VCaP (cell line): ENCODE measurements around the gene RGS11.
A peak's percentile ranks its signal among the peaks of the same experiment; 100 is the strongest.

Experiments
- H3K27ac ChIP-seq: fragments of 450-650 bp; 2 replicates; pipeline ENCODE4 v1.5.1; 2017
- CTCF ChIP-seq: fragments of 450-650 bp; conservative IDR thresholded peaks from 2 replicates; pipeline ENCODE4 v1.5.1; 2017; ENCODE audit warnings: mild to moderate bottlenecking, moderate library complexity

Gene RGS11

DNA sequence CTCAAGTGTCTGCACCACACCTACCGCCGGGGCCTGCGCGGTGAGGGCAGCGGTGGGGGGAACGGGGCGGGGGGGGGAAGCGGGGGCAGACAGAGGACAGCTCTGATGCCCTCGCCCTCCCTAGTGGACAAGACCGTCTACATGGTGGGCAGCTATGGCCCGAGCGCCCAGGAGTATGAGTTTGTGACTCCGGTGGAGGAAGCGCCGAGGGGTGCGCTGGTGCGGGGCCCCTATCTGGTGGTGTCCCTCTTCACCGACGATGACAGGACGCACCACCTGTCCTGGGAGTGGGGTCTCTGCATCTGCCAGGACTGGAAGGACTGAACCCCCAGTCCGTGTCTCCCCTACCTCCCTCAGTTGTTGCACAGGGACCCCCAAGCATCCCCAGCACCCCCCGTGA lies 6.7 kb upstream of the RGS11 start:
- no peak overlapping the region for H3K27ac ChIP-seq
- no peak for TF ChIP-seq CTCF

DNA sequence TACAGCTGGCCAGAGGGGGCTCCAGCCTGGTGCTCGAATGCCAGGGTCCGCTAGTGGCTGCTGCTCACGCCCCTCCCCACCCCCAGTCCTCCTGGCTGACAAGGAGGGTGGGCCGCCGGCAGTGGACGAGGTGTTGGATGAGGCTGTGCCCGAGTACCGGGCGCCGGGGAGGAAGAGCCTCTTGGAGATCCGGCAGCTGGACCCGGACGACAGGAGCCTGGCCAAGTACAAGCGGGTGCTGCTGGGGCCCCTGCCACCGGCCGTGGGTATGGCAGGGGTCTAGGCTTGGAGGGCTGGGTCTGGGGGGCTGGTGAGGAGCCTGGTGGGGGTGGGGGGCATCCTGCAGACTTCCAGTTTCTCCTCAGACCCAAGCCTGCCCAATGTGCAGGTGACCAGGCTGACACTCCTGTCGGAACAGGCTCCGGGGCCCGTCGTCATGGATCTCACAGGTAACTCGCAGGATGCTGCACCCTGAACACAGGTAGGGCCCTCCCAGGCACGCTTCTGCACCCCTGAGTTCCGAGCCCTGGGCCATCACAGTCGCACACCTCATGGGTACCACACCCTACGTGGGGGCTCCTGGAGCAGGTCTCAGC lies 6.0 kb upstream of the RGS11 start:
- TF ChIP-seq CTCF: no peak
- no peak overlapping the region for H3K27ac ChIP-seq

DNA sequence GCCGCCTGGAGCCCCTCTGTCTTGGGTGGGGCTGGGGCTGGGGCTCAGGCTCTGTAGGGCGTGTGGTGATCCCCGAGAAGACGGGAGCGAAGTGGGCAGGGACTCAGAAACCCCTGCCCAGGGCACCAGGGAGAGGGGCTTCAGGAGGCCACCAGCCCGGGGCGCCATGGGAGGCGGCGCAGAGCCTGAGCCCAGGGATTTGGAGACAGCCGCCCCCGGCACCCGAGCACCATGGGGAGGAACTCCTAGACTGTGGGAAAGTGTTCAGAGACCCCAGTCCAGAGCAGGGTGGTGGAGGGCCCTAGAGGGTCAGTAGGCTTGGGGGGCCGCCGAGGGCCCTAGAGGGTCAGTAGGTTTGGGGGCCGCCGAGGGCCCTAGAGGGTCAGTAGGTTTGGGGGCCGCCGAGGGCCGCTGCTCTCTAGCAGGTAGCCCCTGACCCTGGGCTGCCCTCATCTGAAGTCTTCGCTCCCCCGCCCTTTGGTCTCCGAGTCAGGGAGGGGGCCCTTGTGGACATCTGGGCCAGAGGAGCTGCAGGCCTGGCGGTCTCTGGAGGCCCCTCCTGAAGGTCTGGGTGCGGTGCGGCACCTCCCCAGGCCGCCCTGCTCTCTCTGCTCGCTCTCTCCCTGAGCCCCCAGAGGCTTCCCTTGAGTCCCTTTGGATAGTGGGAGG lies 5.4 kb upstream of the RGS11 start:
- peak overlapping the region; percentile 69; the same call in 1 of the 2 replicates for H3K27ac ChIP-seq
- TF ChIP-seq CTCF: no peak

- TF ChIP-seq CTCF: no peak
These were observed 4.8 kb upstream of the RGS11 start, which contains the start of gene ARHGDIG for GRCh38 chr16:280552-280951. Gene ARHGDIG, plus strand, starts transcription at chr16:280591. Its CDS starts 90 bp downstream, at chr16:280681.

DNA sequence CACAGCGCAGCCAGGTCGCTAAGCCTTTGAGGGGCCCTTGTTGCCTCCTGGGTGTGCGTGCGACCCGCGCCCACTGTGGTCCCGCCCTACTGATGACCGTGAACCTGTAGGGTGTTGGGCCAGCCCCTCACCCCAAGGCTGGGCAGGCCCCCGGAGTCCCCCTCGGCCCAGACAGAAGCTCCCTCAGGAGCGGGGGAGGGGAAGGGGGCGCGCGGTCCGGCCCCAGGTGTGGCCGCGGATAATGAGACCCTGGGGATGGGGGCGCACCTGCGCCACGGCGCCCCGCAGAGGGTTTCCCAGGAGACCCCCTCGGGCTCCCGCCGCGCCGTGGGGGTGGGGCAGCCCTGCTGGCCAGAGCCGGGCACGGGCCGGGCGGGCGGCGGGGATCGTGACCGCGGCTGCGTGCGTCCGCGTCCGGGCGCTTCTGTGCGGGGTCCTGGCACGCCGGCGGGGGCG lies 4.3 kb upstream of the RGS11 start:
- no peak for TF ChIP-seq CTCF
- peak overlapping the region; percentile 69; the same call in 1 of the 2 replicates for H3K27ac ChIP-seq

More at GRCh38 chr16:280552-280951, 4.8 kb upstream of the RGS11 start, which contains the start of gene ARHGDIG:
- H3K27ac ChIP-seq: peak within 1 kb of the TSS; percentile 69

GRCh38 chr16:279531-279930 lies 3.8 kb upstream of the RGS11 start:
- no peak for TF ChIP-seq CTCF
- H3K27ac ChIP-seq: peak overlapping the region; percentile 69

DNA sequence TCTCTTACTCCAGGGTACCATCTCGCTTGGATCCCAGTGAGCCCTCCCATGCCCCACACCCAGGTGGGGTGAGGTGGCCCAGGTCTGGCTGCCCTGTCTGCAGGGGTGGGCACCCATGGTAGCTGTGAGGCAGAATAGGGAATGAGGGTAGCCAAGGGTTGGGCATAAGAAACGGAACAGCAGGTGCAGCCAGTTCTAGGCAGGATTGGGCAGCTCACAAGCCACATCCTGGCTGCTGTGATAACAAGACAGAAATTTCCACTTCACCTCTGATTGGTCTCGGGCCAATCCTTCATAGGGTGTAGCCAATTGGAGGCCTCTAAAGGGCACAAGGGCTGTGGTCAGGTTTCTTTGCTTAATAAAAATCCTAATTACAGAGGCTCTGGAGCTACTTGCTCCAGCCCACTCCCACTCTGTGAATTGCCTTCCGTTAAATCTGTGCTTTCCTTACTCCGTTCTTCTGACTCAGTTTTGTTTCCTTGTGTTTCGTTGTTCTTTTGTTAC lies 3.2 kb upstream of the RGS11 start:
- TF ChIP-seq CTCF: no peak
- peak overlapping the region; percentile 69 for H3K27ac ChIP-seq
